ENCODE results near the gene CYP2C18. TPM values are rescaled to one million over a fixed set of nuclear protein-coding genes. Genes with fewer than 3 reads are reported as not detected.
"Not testable (repeated sequence)": the region's sequence is repeated elsewhere in the genome, so short reads cannot be mapped to it uniquely, and the experiment has no call there.

Gene CYP2C18
- total and polyA plus RNA-seq, 2 of the 13 experiments (the other 11 are each of a cell fraction or from before 2014, with no cell fraction given) = 0.07 TPM; not detected in 1

- H4K20me1 ChIP-seq (ENCODE audit: insufficient read depth, low read length); H3K9me3 ChIP-seq (ENCODE audit: low read length); POLR2A ChIA-PET; H3K27ac ChIP-seq (ENCODE audit: extremely low read length, insufficient read depth, low read length); H3K9ac ChIP-seq (ENCODE audit: insufficient read depth, low read depth, low read length); H3K4me2 ChIP-seq (ENCODE audit: low read depth, low read length); H3K27me3 ChIP-seq (ENCODE audit: control insufficient read depth in 1 of 2, insufficient read depth in 2 of 2, low read length in 2 of 2); H3K79me2 ChIP-seq (ENCODE audit: insufficient read depth, low read length); DNase-seq (ENCODE audit: low spot score); intact Hi-C loops (cut with micrococcal nuclease; ENCODE audit: unreplicated experiment); H2AFZ ChIP-seq (ENCODE audit: low read length); H3K36me3 ChIP-seq (replicated peaks in 1 of 2; ENCODE audit: control insufficient read depth in 1 of 2, insufficient read depth in 2 of 2, low read length in 2 of 2); ATAC-seq; H3K4me3 ChIP-seq (replicated peaks in 1 of 3; ENCODE audit: insufficient read depth in 1 of 3, low read depth in 2 of 3, low read length in 3 of 3); CTCF ChIA-PET (ENCODE audit: low intra/inter-chr PET ratio, low total read pairs); BruUV-seq (replicated peaks); in situ Hi-C loops (cut with HindIII; ENCODE audit: extremely low pct_ligation_motif_present, low pct_unique_long_range_greater_than_20kb): not testable (repeated sequence)
- H3K4me1 ChIP-seq (ENCODE audit: insufficient read depth, low read length) = peaks cover 41% of the 10 kb centered on the region
- peak; percentile 63 for FAIRE-seq
- 79% methylated on average over 4 of the region's 4 CpGs for WGBS (ENCODE audit: low lambda C conversion rate)
Measured at GRCh38 chr10:94682636-94683035, 893 bp upstream of the CYP2C18 start.

GRCh38 chr10:94687625-94688248 is 4.2 kb downstream of the CYP2C18 start:
- no peaks in the 10 kb centered on the region for H4K20me1 ChIP-seq (ENCODE audit: insufficient read depth, low read length)
- DNase-seq (ENCODE audit: low spot score) (no peak), FAIRE-seq (no peak), ATAC-seq (peak; percentile 55)
- H3K27me3 ChIP-seq (ENCODE audit: control insufficient read depth in 1 of 2, insufficient read depth in 2 of 2, low read length in 2 of 2) = no peaks in the 10 kb centered on the region
- CTCF ChIA-PET (ENCODE audit: low intra/inter-chr PET ratio, low total read pairs) = no interaction called here
- H3K79me2 ChIP-seq (ENCODE audit: insufficient read depth, low read length) = no peaks in the 10 kb centered on the region
- H3K27ac ChIP-seq (ENCODE audit: extremely low read length, insufficient read depth, low read length) = no peak overlapping the region
- no peak overlapping the region for H3K4me2 ChIP-seq (ENCODE audit: low read depth, low read length)
- peaks cover 10% of the 10 kb centered on the region for H3K4me1 ChIP-seq (ENCODE audit: insufficient read depth, low read length)
- peaks cover 5% of the 10 kb centered on the region; the same call in 1 of the 2 replicates for H3K9me3 ChIP-seq (ENCODE audit: low read length)
- POLR2A ChIA-PET = no interaction called here
- peak overlapping the region; percentile 48 for H2AFZ ChIP-seq (ENCODE audit: low read length)
- no peaks in the 10 kb centered on the region for H3K36me3 ChIP-seq (replicated peaks in 1 of 2; ENCODE audit: control insufficient read depth in 1 of 2, insufficient read depth in 2 of 2, low read length in 2 of 2)
- no peak overlapping the region for H3K4me3 ChIP-seq (replicated peaks in 1 of 3; ENCODE audit: insufficient read depth in 1 of 3, low read depth in 2 of 3, low read length in 3 of 3)
- WGBS (ENCODE audit: low lambda C conversion rate) = 50% methylated on average over 11 of the region's 11 CpGs
- H3K9ac ChIP-seq (ENCODE audit: insufficient read depth, low read depth, low read length) = no peak overlapping the region
- in situ Hi-C loops (cut with HindIII; ENCODE audit: extremely low pct_ligation_motif_present, low pct_unique_long_range_greater_than_20kb) = no loop called here
- intact Hi-C loops (cut with micrococcal nuclease; ENCODE audit: unreplicated experiment) = no loop called here
- BruUV-seq (replicated peaks) = no TSS peak
- peak; percentile 36; the same call in 1 of the 2 replicates for TF ChIP-seq FOXA3 (CRISPR knock-in tag; IDR thresholded peaks at IDR 0.05)
- TF ChIP-seq ARID5B (CRISPR knock-in tag; IDR thresholded peaks at IDR 0.05) = peak; percentile 70
- peak; percentile 26; the same call in 1 of the 2 replicates for TF ChIP-seq SOX5 (CRISPR knock-in tag; IDR thresholded peaks at IDR 0.05; ENCODE audit: borderline replicate concordance)
- no peak for TF ChIP-seq ZBTB34 (CRISPR knock-in tag; IDR thresholded peaks at IDR 0.05)
- 0 out of 2 replicates have a peak, but pooled peaks have one; percentile 15 for TF ChIP-seq FOXK1 (CRISPR knock-in tag; IDR thresholded peaks at IDR 0.05; ENCODE audit: borderline replicate concordance, low read depth)
- TF ChIP-seq KAT7 (CRISPR knock-in tag; IDR thresholded peaks at IDR 0.05; ENCODE audit: borderline replicate concordance) = no peak
- peak; percentile 30; the same call in 1 of the 2 replicates for TF ChIP-seq NR2F6 (IDR thresholded peaks at IDR 0.05)
- TF ChIP-seq NR2F6 (CRISPR knock-in tag; IDR thresholded peaks at IDR 0.05) = peak; percentile 12; the same call in 1 of the 2 replicates
- TF ChIP-seq RBM22 (optimal IDR thresholded peaks at IDR 0.05; ENCODE audit: low read length) = no peak
- 0 out of 2 replicates have a peak, but pooled peaks have one; percentile 24 for TF ChIP-seq RXRB (CRISPR knock-in tag; IDR thresholded peaks at IDR 0.05; ENCODE audit: borderline replicate concordance)
- TF ChIP-seq MLX (CRISPR knock-in tag; IDR thresholded peaks at IDR 0.05) = peak; percentile 94
- no peak for TF ChIP-seq NR3C1 (CRISPR knock-in tag; IDR thresholded peaks at IDR 0.05)
- TF ChIP-seq SOX6 (IDR thresholded peaks at IDR 0.05) = no peak
- TF ChIP-seq SOX6 (CRISPR knock-in tag; IDR thresholded peaks at IDR 0.05) = peak; percentile 16; the same call in 1 of the 2 replicates
